GM12891 (cell line): Measurements from ENCODE around the gene WTIP.

ENCODE experiments used
- PAX5 ChIP-seq: IDR thresholded peaks from 2 replicates; pipeline ENCODE4 v1.6.1; 2011; ENCODE audit warnings: low read length, moderate library complexity, mild to moderate bottlenecking; ENCODE audit not compliant: insufficient read depth, severe bottlenecking
- POLR2A ChIP-seq: IDR thresholded peaks from 2 replicates; pipeline ENCODE4 v1.6.1; 2011; ENCODE audit warnings: low read depth, low read length, control low read depth
- POLR2AphosphoS5 ChIP-seq: IDR thresholded peaks from 2 replicates; pipeline ENCODE4 v1.6.1; 2011; ENCODE audit warnings: low read depth, low read length, control low read depth
- POU2F2 ChIP-seq: IDR thresholded peaks from 2 replicates; pipeline ENCODE4 v1.6.1; 2011; ENCODE audit warnings: low read depth, mild to moderate bottlenecking, control low read depth, low read length, moderate library complexity
- SPI1 ChIP-seq: IDR thresholded peaks from 2 replicates; pipeline ENCODE4 v1.6.1; 2011; ENCODE audit warnings: low read depth, low read length, control low read depth
- TAF1 ChIP-seq: IDR thresholded peaks from 2 replicates; pipeline ENCODE4 v1.6.1; 2011; ENCODE audit warnings: low read depth, low read length, control low read depth

- TF ChIP-seq POLR2A (no peak), TAF1 (no peak), POLR2AphosphoS5 (no peak), SPI1 (no peak), PAX5 (no peak), POU2F2 (no peak)
These were observed 13.9 kb downstream of the WTIP start for GRCh38 chr19:34495416-34495815.
